ENCODE measurements around the gene LAPTM5. TPM values are rescaled to one million over a fixed set of nuclear protein-coding genes. Genes with fewer than 3 reads are reported as not detected.

LAPTM5 gene
- total RNA-seq, 1 donor from 2014 or later = 111 TPM

DNA sequence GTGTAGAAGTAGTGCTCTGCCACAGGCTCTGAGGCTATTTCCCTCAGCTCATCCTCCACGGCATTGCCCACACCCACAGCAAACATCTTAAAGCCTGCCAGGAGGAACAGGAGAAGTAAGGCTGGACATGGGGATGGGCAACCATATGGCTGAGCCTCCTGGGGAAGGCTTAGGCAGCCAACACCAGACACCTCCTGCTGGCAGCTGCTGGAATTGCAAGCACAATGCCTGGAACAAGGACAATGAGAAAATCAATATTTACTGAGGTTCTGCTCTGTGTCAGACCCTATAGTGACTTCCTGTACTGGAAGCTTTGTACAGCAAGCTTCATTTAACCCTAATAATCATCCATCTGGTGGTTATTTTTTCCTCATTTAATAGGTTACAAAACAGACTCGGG lies 42.4 kb downstream of the LAPTM5 start:
- DNase-seq (ENCODE audit: low spot score) = no peak

DNA sequence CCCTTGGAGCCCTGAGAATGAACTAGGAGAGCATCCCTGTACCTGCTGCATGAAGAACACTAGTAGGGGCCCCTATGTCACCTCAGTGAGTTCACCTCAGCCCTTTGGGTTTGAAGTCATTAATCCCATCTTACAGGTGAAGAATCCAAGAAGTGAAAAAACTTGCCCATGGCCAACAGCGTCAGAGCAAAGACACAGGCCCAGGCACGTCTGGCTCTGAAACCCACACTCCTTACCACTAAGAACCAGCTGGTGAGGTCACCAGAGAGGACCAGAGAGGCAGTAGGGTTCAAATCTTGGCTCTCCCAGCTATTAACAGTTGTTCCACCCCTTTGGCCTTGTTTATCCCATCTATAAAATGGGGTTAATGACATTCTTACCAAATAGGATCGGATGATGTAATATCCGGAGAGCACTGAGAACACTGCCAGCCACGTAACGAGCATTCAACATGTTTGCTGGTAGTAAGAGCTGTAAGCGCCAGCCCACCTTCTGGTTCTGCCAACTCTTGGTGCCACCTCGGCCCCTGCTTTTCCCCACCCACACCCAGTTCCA lies 43.0 kb downstream of the LAPTM5 start:
- DNase-seq (ENCODE audit: low spot score) = no peak

DNA sequence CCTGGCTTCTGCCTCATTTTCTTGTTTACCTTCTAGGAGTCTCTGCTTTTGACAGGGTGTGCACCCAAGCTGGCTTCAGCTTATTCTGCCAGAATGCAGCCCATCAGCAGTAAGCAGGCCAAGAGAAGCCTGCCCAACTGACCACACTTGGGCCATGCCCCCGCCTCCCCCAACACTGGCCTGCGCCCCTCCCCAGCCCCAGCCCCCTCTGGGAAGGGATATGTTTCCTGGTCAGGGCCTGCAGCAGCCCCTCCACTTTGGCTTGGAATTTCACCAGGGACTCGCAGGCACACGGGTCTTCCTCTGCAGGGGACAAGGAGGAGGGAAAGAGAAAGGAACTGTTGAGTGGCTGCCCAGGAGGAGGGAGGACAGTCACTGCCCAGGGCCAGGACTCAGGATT lies 43.5 kb downstream of the LAPTM5 start:
- DNase-seq (ENCODE audit: low spot score) = no peak

DNA sequence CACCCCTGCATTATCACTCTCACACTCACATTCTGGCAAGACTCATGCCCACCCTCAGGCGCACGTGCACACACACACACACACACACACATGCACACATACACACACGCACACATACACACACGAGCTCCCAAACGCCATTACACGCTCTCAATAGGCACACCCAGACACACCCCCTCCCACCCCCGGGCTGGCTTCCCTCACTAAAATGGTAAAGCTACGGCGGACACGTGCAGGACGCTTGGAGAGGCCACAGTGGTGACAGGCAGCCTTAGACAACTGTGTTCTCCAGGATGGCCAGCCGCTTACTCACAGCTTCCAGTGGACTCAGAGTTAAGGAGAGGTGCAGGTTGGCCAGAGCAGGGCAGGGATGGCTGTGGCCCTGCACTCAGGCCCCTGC lies 44.3 kb downstream of the LAPTM5 start:
- no peak for DNase-seq (ENCODE audit: low spot score)

DNA sequence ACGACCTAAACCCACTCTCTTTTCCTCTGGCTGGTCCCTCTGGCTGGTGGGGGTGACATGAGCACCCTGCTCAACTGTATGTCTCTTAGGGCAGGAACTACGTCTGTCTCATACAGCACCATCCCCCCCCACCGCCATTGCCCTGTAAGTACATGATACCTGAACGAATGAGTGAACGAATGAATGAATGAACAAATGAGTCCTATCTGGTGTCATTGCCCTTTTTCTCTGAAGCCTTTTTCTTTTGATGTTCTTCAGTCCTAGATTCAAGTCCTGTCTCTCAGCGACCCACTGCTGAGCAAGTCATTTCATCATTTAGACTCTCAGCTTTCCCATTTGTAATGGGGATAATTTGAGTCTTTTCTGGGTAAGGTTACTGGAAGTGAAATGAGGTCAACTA lies 45.0 kb downstream of the LAPTM5 start:
- no peak for DNase-seq (ENCODE audit: low spot score)

DNA sequence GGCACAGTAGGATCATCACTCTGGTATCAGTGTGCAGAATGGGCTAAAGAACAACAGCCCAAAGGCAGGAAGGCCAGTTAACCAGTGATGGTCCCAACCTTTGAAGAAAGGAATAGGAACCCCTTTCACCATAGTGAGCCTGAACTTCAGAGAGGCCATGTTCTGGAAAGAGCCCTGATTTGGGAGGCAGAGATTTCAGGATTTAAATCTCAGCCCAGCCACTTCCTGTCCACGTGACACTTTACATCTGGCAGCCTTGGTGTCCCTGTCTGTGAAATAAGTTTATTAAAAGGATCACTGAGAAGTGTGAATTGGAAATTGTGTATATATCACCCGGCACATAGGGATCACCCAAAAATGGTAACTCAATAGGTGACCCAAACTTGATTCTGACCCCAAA lies 47.2 kb downstream of the LAPTM5 start:
- no peak for DNase-seq (ENCODE audit: low spot score)

DNA sequence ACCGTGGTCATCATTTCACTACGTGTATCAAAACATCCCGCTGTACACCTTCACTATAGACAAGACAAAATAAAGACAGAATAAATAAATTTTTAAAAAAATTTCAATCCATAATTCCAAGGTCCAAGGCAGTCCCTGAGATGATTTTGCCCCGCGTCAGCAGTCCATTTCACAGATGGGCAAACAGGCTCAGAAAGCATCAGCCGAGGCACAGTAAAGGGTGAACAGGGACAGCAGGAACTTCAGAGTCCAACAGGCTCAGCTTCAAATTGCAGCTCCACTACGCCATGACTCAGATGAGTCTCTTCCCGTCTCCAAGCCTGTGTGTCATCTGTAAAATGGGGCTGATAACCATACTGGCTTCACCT lies 49.2 kb downstream of the LAPTM5 start:
- no peak for DNase-seq (ENCODE audit: low spot score)

DNA sequence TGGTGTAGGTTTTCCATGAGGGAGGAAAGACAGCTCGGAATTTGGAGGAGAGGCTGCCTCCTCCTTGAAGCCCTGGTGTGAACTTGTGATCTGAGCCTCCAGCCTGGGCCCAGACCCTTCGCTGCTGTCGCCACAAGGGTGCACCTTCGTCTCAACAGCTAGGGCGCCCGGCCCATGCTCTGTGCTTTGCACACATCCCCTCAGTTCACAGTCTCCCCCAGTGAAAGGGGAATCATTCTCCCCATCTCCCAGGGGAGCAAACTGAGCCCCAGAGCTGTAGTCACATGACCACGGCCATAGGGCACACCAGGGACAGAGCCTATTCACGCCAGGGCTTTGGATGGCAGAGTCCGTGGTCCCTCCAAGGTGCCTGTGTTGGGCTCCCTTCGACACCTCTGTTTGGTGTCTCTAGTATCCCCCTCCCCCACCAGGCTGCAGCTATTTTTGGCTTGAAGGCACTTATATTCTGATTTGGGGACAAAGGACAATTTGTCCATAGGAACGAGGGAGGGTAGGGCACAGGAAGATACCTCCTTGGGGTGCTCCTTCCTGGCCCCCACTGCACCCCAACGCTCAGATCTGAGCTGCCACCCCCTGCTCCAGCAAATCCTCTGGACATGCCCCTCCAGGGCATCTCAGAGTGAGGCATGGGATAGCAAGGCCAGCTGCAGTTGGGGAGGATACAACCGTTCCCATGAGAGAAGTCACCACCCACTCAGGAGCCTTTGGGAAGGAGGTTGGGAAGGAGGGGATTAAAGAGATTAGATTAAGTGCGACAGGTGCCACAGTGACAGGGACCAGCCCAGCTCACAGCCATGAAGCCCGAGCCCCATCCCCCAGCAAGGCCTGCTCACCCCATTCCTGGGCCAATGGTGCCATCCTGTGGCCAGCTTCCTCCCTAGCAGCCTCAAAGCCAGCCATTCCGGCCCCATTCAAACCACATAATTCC lies 49.9 kb downstream of the LAPTM5 start:
- DNase-seq (ENCODE audit: low spot score) = peak; percentile 65

DNA sequence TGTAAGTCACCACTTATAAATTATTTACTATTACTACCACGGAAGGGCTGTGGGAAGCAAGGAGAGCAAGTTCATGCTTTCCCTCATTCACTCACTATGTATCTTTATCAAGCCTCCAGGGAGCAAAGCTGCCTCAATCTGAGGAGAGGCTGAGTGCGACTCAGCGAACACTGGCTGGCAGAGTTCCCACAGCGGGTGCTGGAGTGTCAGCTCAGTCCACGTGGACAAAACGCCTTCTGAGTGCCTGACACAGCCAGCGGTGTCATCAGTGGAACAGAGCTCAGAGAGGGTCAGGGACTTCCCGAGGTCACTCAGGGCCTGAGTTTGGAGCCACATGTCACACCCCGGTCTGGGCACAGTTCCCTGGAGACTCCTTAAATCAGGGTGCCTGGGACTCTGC lies 51.0 kb downstream of the LAPTM5 start:
- DNase-seq (ENCODE audit: low spot score) = peak; percentile 74

DNA sequence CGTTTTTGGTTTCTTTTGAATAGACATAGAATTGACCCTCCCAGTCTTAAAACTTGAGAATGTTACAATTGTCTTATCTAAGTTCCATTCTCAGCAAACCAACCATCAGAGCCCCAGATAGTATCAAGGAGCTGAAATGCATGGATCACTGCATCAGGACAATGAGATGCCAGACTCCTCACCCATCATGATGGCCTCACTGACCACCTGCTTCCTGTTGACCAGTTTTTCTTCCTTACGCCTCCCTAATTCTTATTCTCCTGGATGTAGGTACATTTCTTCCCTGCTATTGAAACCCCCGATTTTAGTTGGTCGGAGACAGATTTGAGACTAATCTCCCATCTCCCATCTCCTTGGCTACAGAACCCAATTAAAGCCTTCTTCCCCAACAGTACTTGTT lies 51.9 kb downstream of the LAPTM5 start:
- no peak for DNase-seq (ENCODE audit: low spot score)

DNA sequence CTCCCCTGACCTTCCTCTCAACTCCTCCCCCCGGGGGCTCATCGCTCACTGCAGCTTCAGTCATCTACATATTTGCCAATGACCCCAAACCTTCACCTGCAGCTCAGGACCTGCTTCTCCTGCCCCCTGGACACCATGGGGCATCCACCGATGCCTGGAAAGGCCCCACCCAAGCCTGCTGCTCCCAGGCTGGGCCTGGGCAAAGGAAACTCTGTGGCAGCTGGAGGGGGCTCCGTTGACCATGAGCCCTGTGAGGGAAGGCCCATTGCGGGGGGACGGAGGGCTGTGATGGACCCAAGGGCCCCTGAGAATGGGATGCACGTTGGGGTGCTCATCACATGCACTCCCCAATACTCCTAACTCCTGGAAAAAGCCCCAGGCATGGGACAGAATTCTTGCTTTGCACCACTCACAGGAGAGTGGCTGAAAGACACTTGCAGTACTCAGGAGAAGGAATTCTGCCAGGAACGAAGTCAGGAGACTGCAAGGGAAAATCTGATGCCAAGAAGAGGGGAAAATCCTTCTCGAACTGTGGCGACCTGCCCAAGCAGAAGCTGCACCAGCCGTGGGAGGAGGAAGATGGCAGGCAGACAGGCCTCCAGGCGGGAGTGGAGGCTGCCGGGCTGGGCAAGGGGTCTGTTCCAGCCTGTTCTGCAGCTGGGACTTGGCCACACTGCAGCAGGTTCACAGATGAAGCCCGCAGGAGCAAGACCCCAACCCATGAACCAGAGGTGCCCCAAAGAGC lies 52.6 kb downstream of the LAPTM5 start:
- no peak for DNase-seq (ENCODE audit: low spot score)

DNA sequence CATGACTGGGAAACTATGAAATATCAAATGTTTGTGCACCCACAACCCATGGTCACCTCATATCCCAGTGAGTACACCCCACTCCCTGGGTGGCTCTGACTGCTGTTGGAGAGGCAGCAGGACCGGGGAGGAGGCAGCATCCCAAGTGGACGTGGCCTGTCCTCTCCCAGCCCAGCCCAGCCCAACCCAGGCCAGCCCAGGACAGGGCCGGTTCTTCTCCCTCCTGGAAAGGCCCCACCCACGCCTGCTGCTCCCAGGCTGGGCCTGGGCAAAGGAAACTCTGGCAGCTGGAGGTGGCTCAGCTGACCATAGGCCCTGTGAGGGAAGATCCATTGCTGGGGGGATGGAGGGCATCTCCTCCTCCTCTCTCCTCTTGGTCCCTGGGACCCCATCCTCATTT lies 53.3 kb downstream of the LAPTM5 start:
- DNase-seq (ENCODE audit: low spot score) = no peak

DNA sequence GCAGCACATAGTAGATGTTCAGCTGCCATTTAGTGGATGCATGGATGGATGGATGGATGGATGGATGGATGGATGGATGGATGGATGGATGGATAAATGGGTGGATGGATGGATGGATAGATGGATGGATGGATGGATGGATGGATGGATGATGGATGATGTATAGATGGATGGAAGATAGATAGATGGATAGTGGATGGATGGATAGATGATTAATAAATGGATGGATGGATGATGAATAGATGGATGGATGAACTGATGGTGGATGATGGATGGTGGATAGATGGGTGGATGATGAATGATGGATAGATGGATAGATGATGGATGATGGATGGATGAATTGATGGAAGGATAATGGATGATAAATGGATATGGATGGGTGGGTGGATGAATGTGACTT lies 54.8 kb downstream of the LAPTM5 start:
- DNase-seq (ENCODE audit: low spot score) = no peak

DNA sequence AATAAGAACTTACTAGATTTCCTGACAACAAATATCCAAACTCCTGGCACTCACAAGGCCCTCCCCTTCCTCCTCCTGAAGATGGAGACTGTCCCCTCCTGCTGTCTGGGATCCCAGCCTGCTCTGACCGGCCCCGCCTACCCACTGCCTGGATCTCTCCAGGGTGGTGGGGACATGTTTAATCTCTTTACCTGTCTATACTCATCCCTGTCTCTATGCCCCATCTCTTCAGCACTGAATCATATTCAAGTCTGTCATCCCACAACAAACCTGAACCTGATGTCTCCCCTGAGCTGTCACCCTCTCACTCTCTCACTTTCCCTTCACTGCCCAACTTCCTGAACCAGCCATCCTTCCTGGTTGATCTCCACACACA lies 56.3 kb downstream of the LAPTM5 start:
- DNase-seq (ENCODE audit: low spot score) = no peak

DNA sequence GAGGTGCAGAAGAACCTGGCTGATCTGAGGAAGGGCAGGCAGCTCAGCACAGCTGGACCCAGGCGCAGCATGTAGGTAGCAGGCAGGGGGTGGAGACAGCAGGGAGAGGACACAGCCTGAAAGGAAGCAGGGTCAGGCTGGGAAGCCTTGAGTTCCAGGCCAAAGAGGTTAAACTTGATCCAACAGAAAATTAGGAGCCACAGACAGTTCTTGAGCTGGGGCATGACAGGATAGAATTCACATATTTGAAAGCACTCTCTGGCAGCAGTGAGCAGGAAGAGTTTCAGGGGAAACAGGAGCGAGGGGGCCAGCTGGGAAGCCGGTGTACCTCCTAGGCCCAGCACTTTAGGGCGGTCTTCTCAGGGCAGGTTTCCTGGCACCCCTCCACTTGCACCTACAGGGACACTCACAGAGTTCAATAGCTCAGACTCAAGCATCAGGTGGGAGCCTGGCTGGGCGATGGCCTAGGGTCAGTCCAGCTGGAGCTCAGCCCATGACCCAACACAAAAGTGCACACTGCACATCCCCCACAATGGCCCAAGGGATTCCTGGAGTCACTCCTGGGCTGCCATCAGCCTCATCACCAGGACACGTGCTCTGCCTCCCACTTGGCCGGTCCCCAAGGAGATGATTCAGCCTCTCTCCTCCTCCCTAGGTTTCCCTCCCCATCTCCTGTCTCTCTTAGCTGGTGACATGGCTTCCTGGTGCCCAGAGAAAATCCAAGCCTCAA lies 56.9 kb downstream of the LAPTM5 start:
- DNase-seq (ENCODE audit: low spot score) = peak; percentile 64

DNA sequence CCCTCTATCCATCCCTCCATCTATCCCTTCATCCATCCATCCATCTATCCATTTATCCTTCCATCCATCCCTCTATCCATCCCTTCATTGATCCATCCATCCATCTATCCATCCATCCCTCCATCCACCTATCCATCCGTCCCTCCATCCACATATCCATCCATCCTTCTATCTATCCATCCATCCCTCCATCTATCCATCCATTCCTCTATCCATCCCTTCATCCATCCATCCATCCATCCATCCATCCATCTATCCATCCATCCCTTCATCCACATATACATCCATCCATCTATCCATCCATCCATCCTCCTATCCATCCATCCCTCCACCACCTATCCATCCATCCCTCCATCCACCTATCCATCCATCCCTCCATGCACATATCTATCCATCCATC lies 57.8 kb downstream of the LAPTM5 start:
- DNase-seq (ENCODE audit: low spot score) = no peak

DNA sequence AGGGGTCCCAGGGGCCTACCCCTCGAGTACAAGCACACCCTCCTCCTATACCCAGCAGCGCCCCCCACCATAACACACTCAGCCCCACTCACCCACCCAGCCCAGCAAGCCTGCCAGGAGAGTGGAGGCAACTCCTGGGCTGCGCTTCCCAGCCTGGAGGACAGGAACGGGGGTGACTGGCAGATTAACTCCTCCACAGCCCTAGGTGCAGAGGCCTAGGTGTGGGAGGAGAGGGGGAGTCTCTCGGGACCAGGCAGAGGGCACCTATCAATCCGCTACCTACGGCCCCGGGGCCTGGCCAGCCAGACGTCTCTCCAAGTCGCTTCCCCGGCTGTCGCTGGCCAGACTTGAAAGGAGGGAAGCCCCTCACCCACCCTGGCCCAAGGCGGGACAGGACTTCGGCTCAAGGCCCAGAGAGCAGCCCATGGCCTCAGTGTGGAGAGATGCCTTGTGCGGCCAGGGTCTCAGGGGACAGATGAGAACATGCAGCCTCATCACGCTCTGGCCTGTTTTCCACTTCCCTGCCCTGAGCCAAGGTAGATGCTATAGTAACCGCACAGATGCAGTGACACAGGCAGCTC lies 59.1 kb downstream of the LAPTM5 start:
- DNase-seq (ENCODE audit: low spot score) = no peak

DNA sequence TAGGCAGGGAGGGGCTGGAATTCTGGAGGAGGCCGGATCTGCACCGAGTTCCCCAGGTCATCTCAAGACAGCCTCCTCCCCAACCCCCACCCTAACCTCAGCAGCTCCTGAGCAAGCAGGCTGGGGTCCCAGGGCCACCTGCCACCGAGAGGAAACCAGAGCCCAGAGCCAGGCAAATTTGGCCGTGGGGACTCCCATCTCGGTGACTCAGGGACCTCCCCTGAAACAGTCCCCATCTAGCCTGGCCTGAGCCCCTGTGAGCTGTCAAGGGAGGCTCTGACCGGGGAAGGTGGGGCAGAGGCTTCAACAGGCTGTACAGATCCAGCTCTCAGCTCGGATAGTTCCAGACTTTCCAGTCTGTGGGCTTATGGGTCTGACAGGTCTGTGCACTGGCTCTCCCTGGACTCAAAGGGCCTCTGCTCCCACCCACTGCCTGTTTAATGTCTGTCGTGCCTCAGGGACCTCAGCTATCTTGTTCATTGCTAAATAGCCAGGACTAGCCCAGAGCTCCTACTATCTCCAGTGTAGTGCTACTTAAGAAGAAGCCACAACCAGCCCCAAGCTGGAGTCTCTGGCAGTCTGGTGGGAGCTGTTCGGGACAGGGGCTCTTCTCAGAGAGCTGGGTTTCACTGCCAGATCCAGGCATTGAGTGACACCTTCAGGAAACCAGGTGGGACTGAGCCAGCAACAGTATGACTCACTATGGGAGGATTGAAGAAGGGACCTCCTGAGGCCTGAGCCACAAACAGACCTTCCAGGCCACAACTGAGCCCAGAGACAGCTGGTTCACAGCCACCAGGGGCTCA lies 59.8 kb downstream of the LAPTM5 start:
- no peak for DNase-seq (ENCODE audit: low spot score)

DNA sequence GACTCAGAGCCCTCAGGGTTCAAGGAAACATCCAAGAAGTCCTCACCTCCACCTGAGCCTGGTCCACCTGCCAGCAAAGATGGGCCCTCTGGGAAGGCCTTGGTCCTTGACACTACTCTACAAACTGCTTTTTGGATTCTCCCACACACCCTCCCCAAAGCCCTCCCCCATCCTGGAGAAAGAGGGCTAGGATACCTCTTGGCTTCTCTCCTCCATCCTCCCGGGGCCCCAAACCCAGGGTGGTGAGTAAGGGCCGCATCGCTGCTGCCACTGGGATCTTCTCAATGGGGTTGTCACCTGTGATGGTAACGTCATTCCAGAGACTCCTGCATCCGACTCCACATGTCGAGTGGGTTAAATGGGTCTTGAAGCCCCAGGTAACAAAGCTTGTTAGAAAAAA lies 60.7 kb downstream of the LAPTM5 start:
- DNase-seq (ENCODE audit: low spot score) = no peak

DNA sequence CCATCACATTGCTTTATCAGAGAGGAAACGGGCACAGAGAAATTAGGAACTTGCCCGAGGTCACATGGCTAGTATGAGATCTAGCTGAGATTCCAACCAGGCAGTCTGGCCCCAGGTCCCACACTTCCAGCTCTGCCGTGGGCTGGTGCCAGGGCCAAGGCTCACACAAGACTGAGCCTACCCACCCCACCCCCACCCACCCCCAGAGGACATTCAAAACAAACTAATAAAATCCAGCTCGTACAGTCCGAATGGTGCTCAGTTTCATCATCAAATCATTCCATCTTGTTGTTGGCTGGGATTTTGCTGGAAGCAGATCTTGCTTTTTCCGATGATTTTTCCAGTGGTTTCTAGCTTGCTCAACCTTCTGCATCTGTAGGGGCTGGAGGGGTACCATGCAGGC lies 62.1 kb downstream of the LAPTM5 start:
- no peak for DNase-seq (ENCODE audit: low spot score)

Measured in mucosa of gallbladder (tissue), 1 donor.